SK-N-SH (cell line): ENCODE measurements around the gene APC. TPM values are rescaled to one million over a fixed set of nuclear protein-coding genes. Genes with fewer than 3 reads are reported as not detected.

Source experiments
- CTCF ChIA-PET: fragments of 300-600, 350-600 bp; formaldehyde crosslinking; extraction: SDS; loops from one replicate; lab custom pipeline; 2021; lab: Yijun Ruan, JAX
- POLR2A ChIA-PET: fragments of 350-600 bp; sonication (Branson Sonifier 250); formaldehyde crosslinking; extraction: SDS; loops from one replicate; lab custom pipeline; 2020; ENCODE audit warnings: antibody characterized with exemption, inconsistent platforms; lab: Yijun Ruan, JAX
- DNase-seq: peaks from one replicate; pipeline ENCODE4 v3.0.0; 2012
- H2AFZ ChIP-seq: fragments of 200-600 bp; sonication (generic); 2 replicates; pipeline ENCODE4 v1.8.1; 2016; ENCODE audit warnings: antibody characterized with exemption, mild to moderate bottlenecking, low read depth
- H3F3A ChIP-seq: fragments of 200-600 bp; sonication (generic); replicated peaks from 2 replicates; pipeline ENCODE3; 2016; ENCODE audit warnings: antibody characterized with exemption, mild to moderate bottlenecking; ENCODE audit not compliant: insufficient read depth
- H3K27ac ChIP-seq, 2 experiments: fragments of 200-500 bp in 1 of 2; fragments of 200-600 bp in 1 of 2; sonication (Bioruptor generic) in 1 of 2; sonication (generic), shearing (Covaris generic) in 1 of 2; 2 replicates each; pipeline versions ENCODE4 v1.5.1 to v1.6.1; 2014 to 2016; ENCODE audit warnings: low read depth in 2 of 2, inconsistent platforms in 1 of 2, low read length in 1 of 2, mild to moderate bottlenecking in 1 of 2, mixed read lengths in 1 of 2
- H3K27me3 ChIP-seq: fragments of 200-600 bp; sonication (generic), shearing (Covaris generic); 2 replicates; pipeline ENCODE4 v1.6.1; 2016; ENCODE audit warnings: mixed run types; ENCODE audit not compliant: insufficient read depth
- H3K36me3 ChIP-seq, 2 experiments: fragments of 200-500 bp in 1 of 2; fragments of 200-600 bp in 1 of 2; sonication (Bioruptor generic) in 1 of 2; sonication (generic) in 1 of 2; replicated peaks in 1 of 2; 2 replicates each; pipeline versions ENCODE3 to v1.5.1; 2014 to 2016; ENCODE audit warnings: low read length in 1 of 2, mild to moderate bottlenecking in 1 of 2; ENCODE audit not compliant: insufficient read depth in 2 of 2, control insufficient read depth in 1 of 2
- H3K4me1 ChIP-seq, 2 experiments: fragments of 200-500 bp in 1 of 2; fragments of 200-600 bp in 1 of 2; sonication (Bioruptor generic) in 1 of 2; sonication (generic), shearing (Covaris generic) in 1 of 2; 2 replicates each; pipeline versions ENCODE4 v1.5.1 to v1.6.1; 2014 to 2016; ENCODE audit warnings: low read depth in 1 of 2, low read length in 1 of 2, mixed run types in 1 of 2; ENCODE audit not compliant: insufficient read depth in 2 of 2, control insufficient read depth in 1 of 2
- H3K4me2 ChIP-seq: fragments of 200-600 bp; sonication (generic), shearing (Covaris generic); 2 replicates; pipeline ENCODE4 v1.6.1; 2017; ENCODE audit warnings: mixed run types
- H3K4me3 ChIP-seq, 2 experiments: fragments of 200-500 bp in 1 of 2; fragments of 200-600 bp in 1 of 2; sonication (Bioruptor generic) in 1 of 2; sonication (generic), shearing (Covaris generic) in 1 of 2; 2 replicates each; pipeline versions ENCODE4 v1.5.1 to v1.8.1; 2014 to 2016; ENCODE audit warnings: low read depth in 2 of 2, inconsistent platforms in 1 of 2, low read length in 1 of 2, mild to moderate bottlenecking in 1 of 2, mixed read lengths in 1 of 2, moderate library complexity in 1 of 2
- H3K79me2 ChIP-seq: fragments of 200-600 bp; sonication (generic); 2 replicates; pipeline ENCODE4 v1.8.1; 2017; ENCODE audit warnings: mild to moderate bottlenecking; ENCODE audit not compliant: insufficient read depth
- H3K9ac ChIP-seq: fragments of 200-600 bp; sonication (generic); 2 replicates; pipeline ENCODE4 v1.6.1; 2017; ENCODE audit warnings: mixed run types
- H3K9me2 ChIP-seq: fragments of 200-600 bp; sonication (generic); 2 replicates; pipeline ENCODE4 v1.6.1; 2017; ENCODE audit warnings: mixed run types
- H3K9me3 ChIP-seq: fragments of 200-600 bp; sonication (generic); 2 replicates; pipeline ENCODE4 v1.6.1; 2017; ENCODE audit warnings: mixed run types, mild to moderate bottlenecking, moderate library complexity
- H4K20me1 ChIP-seq: fragments of 200-600 bp; sonication (generic); 2 replicates; pipeline ENCODE4 v1.6.1; 2017; ENCODE audit warnings: mild to moderate bottlenecking, mixed run types; ENCODE audit not compliant: insufficient read depth
- CHD2 ChIP-seq: fragments of 150-350 bp; IDR thresholded peaks from 2 replicates; pipeline ENCODE4 v1.6.1; 2018; ENCODE audit warnings: low read length; ENCODE audit not compliant: partially characterized antibody
- FOXJ3 ChIP-seq: sonication (generic); formaldehyde crosslinking; IDR thresholded peaks from 2 replicates; pipeline ENCODE4 v1.5.1; 2020; ENCODE audit warnings: mild to moderate bottlenecking, missing genetic modification reagents
- GATA2 ChIP-seq: sonication (generic); formaldehyde crosslinking; IDR thresholded peaks from 2 replicates; pipeline ENCODE4 v1.5.0; 2020; ENCODE audit warnings: mild to moderate bottlenecking, missing genetic modification reagents
- JUND ChIP-seq: IDR thresholded peaks from 2 replicates; pipeline ENCODE4 v1.4.0; 2012
- MEF2A ChIP-seq: IDR thresholded peaks from 2 replicates; pipeline ENCODE4 v1.4.0; 2012; ENCODE audit warnings: low read depth, borderline replicate concordance
- MXI1 ChIP-seq: IDR thresholded peaks from 2 replicates; pipeline ENCODE4 v1.6.1; 2012; ENCODE audit warnings: mild to moderate bottlenecking, low read depth, low read length, improper control_type of control experiment
- PBX3 ChIP-seq: IDR thresholded peaks from 2 replicates; pipeline ENCODE4; 2012
- RFX5 ChIP-seq: IDR thresholded peaks from 2 replicates; pipeline ENCODE4 v1.6.1; 2012; ENCODE audit warnings: mild to moderate bottlenecking, improper control_type of control experiment, low read length
- RXRA ChIP-seq: IDR thresholded peaks from 2 replicates; pipeline ENCODE4 v1.4.0; 2012; ENCODE audit warnings: low read depth, mild to moderate bottlenecking, borderline replicate concordance
- TAF1 ChIP-seq: IDR thresholded peaks from 2 replicates; pipeline ENCODE4 v1.6.1; 2012; ENCODE audit warnings: low read depth, mild to moderate bottlenecking, low read length, moderate library complexity, borderline replicate concordance
- TCF12 ChIP-seq: IDR thresholded peaks from 2 replicates; pipeline ENCODE4 v1.4.0; 2012
- TEAD4 ChIP-seq: IDR thresholded peaks from 2 replicates; pipeline ENCODE4 v1.4.0; 2012; ENCODE audit warnings: mild to moderate bottlenecking, borderline replicate concordance; ENCODE audit not compliant: insufficient read depth
- USF1 ChIP-seq: IDR thresholded peaks from 2 replicates; pipeline ENCODE4 v1.4.0; 2012; ENCODE audit warnings: low read depth, borderline replicate concordance
- USF2 ChIP-seq: fragments of 150-350 bp; IDR thresholded peaks from 2 replicates; pipeline ENCODE4 v1.6.1; 2017; ENCODE audit warnings: antibody characterized with exemption, low read length, low read depth, borderline replicate concordance
- ZBTB33 ChIP-seq: IDR thresholded peaks from 2 replicates; pipeline ENCODE4 v1.4.0; 2012; ENCODE audit warnings: low read depth, borderline replicate concordance
- polyA plus RNA-seq, 3 experiments: library from polyadenylated mRNA; depleted of rRNA; stranded (reverse); fragments of >200 nt; gene quantifications; 2 replicates each; pipeline ENCODE4 v1.2.3, GENCODE V29; 2012

APC gene
- polyA plus RNA-seq, 1 of the 3 experiments (the other 2 are of a cell fraction), result 5.1 TPM

GRCh38 chr5:112823656-112824055 lies 86.0 kb downstream of the APC start (continued):
- TF ChIP-seq USF1, result no peak

GRCh38 chr5:112824197-112824596 lies 86.5 kb downstream of the APC start:
- H3K9ac ChIP-seq, result no peak overlapping the region
- H3K4me1 ChIP-seq, result no peaks in the 10 kb centered on the region
- DNase-seq, result no peak
- H3K9me2 ChIP-seq, result no peaks in the 10 kb centered on the region
- CTCF ChIA-PET, result no interaction called here
- H3K27ac ChIP-seq, result no peak overlapping the region
- no peak overlapping the region for H3K4me3 ChIP-seq
- H3K79me2 ChIP-seq, result no peaks in the 10 kb centered on the region
- H3K4me2 ChIP-seq, result no peak overlapping the region
- H3F3A ChIP-seq, result no peaks in the 10 kb centered on the region
- H3K36me3 ChIP-seq, result peaks cover 32 to 58% of the 10 kb centered on the region in 2 experiments
- no peaks in the 10 kb centered on the region for H4K20me1 ChIP-seq
- H2AFZ ChIP-seq, result no peak overlapping the region
- POLR2A ChIA-PET, result no interaction called here
- no peaks in the 10 kb centered on the region for H3K9me3 ChIP-seq
- no peaks in the 10 kb centered on the region for H3K27me3 ChIP-seq
- TF ChIP-seq USF2 (no peak), TAF1 (no peak), RXRA (no peak), JUND (no peak), PBX3 (no peak), MXI1 (no peak), FOXJ3 (CRISPR knock-in tag) (no peak), CHD2 (no peak), GATA2 (CRISPR knock-in tag) (no peak), TCF12 (no peak), RFX5 (no peak), TEAD4 (no peak), ZBTB33 (no peak), MEF2A (no peak)
- TF ChIP-seq, all 33 proteins: peak for 0
